Kidney tubule cell (primary cell): ENCODE measurements around the gene CPT1A.
"Not testable (repeated sequence)": the region's sequence is repeated elsewhere in the genome, so short reads cannot be mapped to it uniquely, and the experiment has no call there.

ENCODE experiments used
- DNase-seq: peaks from one replicate; pipeline ENCODE4 v3.0.0-alpha.2; 2018; ENCODE audit warnings: low spot score

Gene CPT1A

GRCh38 chr11:68841718-68842426 is at the start of gene CPT1A:
Gene CPT1A, minus strand, starts transcription at chr11:68841916. Its CDS starts 26,442 bp downstream, at chr11:68815474.
- peak; percentile 66 for DNase-seq

- no peak for DNase-seq
Observed at GRCh38 chr11:68890490-68891231, 48.9 kb upstream of the CPT1A start.

GRCh38 chr11:68889948-68890446 is 48.3 kb upstream of the CPT1A start:
- DNase-seq, result no peak

GRCh38 chr11:68884827-68885226 is 43.1 kb upstream of the CPT1A start:
- not testable (repeated sequence) for DNase-seq

- no peak for DNase-seq
Observed at GRCh38 chr11:68882391-68882790, 40.7 kb upstream of the CPT1A start.

- no peak for DNase-seq
Observed at GRCh38 chr11:68881320-68881719, 39.6 kb upstream of the CPT1A start.

- no peak for DNase-seq
Observed at GRCh38 chr11:68880851-68881250, 39.1 kb upstream of the CPT1A start.

- DNase-seq, result no peak
Observed at GRCh38 chr11:68878022-68878421, 36.3 kb upstream of the CPT1A start.

GRCh38 chr11:68872216-68873003 is 30.7 kb upstream of the CPT1A start:
- DNase-seq, result no peak

GRCh38 chr11:68870470-68870869 is 28.8 kb upstream of the CPT1A start:
- no peak for DNase-seq

GRCh38 chr11:68868221-68868835 is 26.6 kb upstream of the CPT1A start:
- no peak for DNase-seq

- no peak for DNase-seq
Observed at GRCh38 chr11:68867066-68867465, 25.4 kb upstream of the CPT1A start.

- DNase-seq, result no peak
Observed at GRCh38 chr11:68865241-68865640, 23.5 kb upstream of the CPT1A start.

- no peak for DNase-seq
Observed at GRCh38 chr11:68863553-68864265, 22.0 kb upstream of the CPT1A start.

GRCh38 chr11:68862421-68862820 is 20.7 kb upstream of the CPT1A start:
- DNase-seq, result no peak

- no peak for DNase-seq
Observed at GRCh38 chr11:68859123-68859522, 17.4 kb upstream of the CPT1A start.

- no peak for DNase-seq
Observed at GRCh38 chr11:68857037-68857586, 15.4 kb upstream of the CPT1A start.

- DNase-seq, result not testable (repeated sequence)
Observed at GRCh38 chr11:68856425-68857030, 14.8 kb upstream of the CPT1A start.

GRCh38 chr11:68855205-68855981 is 13.7 kb upstream of the CPT1A start:
- DNase-seq, result no peak
